Esophagus squamous epithelium (tissue), 5 donors: ENCODE data around the gene SERTAD3. TPM values are rescaled to one million over a fixed set of nuclear protein-coding genes. Genes with fewer than 3 reads are reported as not detected.

Source experiments
- DNase-seq: peaks from one replicate; lab custom pipeline; 2025; lab: John Stamatoyannopoulos, UW
- H3K27ac ChIP-seq, 4 donors: fragments of 200-600 bp; sonication (generic); one replicate each; pipeline ENCODE4 v1.5.1; 2016 to 2019; ENCODE audit warnings: mild to moderate bottlenecking in 1 of 4
- H3K27me3 ChIP-seq, 4 donors: fragments of 200-600 bp; sonication (generic); 1 replicate in 3 of 4; 2 replicates in 1 of 4; pipeline versions ENCODE4 v1.5.1 to v1.6.0; 2017 to 2021; ENCODE audit warnings: antibody characterized with exemption in 1 of 4
- H3K36me3 ChIP-seq, 3 donors: fragments of 200-600 bp; sonication (generic); one replicate each; pipeline ENCODE4 v1.5.1; 2016 to 2019
- H3K4me1 ChIP-seq, 3 donors: fragments of 200-600 bp; sonication (generic); one replicate each; pipeline ENCODE4 v1.5.1; 2017 to 2019
- H3K4me3 ChIP-seq, 4 donors: fragments of 200-600 bp; sonication (generic); 1 replicate in 3 of 4; 2 replicates in 1 of 4; pipeline ENCODE4 v1.5.1; 2016 to 2019; ENCODE audit warnings: mild to moderate bottlenecking in 2 of 4, moderate library complexity in 1 of 4
- H3K9me3 ChIP-seq, 3 donors: fragments of 200-600 bp; sonication (generic); one replicate each; pipeline ENCODE4 v1.5.1; 2016 to 2019
- CTCF ChIP-seq, 6 experiments: fragments of 450-650 bp in 4 of 6; fragments of 200-600 bp in 2 of 6; sonication (generic) in 2 of 6; IDR thresholded peaks; one replicate each; pipeline ENCODE4 v1.5.1; 2016 to 2019; ENCODE audit warnings: antibody characterized with exemption in 6 of 6, mild to moderate bottlenecking in 4 of 6, moderate library complexity in 4 of 6
- POLR2A ChIP-seq, 4 donors: fragments of 450-650 bp; IDR thresholded peaks; one replicate each; pipeline ENCODE4 v1.6.1; 2017; ENCODE audit warnings: antibody characterized with exemption in 4 of 4, mild to moderate bottlenecking in 4 of 4, moderate library complexity in 3 of 4
- WGBS, 2 donors: methylation state at CpG; one replicate each; pipeline ENCODE4 v1.1.5; 2018; 5-methylcytosine and 5-hydroxymethylcytosine counted together
- intact Hi-C: fragments of 100-400 bp; cut with DNase I; formaldehyde crosslinking; loops from one replicate; pipeline ENCODE4 v1.15.0; 2022
- total RNA-seq, 4 donors: library from RNA; depleted of rRNA; stranded (reverse); fragments of >200 nt; gene quantifications; one replicate each; pipeline ENCODE4 v1.1.0, GENCODE V29; 2016
- donor health status: DM: yes; HTN: yes; CAD: no.

The SERTAD3 gene
- total RNA-seq, 4 donors from 2014 or later, result 8.9 to 17.4 (median 12.0) TPM

- WGBS, 2 donors, result 9 to 12% methylated on average over 12 to 16 of the region's 18 CpGs
- TF ChIP-seq POLR2A (IDR thresholded peaks at IDR 0.05) (no peak), CTCF (IDR thresholded peaks at IDR 0.05) (peak in 1 of 6 experiments; percentile 26)
- H3K9me3 ChIP-seq, result no peaks in the 10 kb centered on the region
- peak overlapping the region; percentile 91 to 100 (median 100) for H3K27ac ChIP-seq
- no peaks in the 10 kb centered on the region for H3K27me3 ChIP-seq
- H3K4me3 ChIP-seq, result peak overlapping the region; percentile 55 to 100 (median 92)
- intact Hi-C loops, result no loop called here
- H3K36me3 ChIP-seq, result peaks cover 10 to 56% (median 21%) of the 10 kb centered on the region in 3 donors
- peaks cover 24 to 45% (median 29%) of the 10 kb centered on the region in 3 donors for H3K4me1 ChIP-seq
- DNase-seq, result no peak
Measured at GRCh38 chr19:40444825-40445312, 734 bp upstream of the SERTAD3 start.

GRCh38 chr19:40443131-40443999 lies 770 bp downstream of the SERTAD3 start:
- H3K27ac ChIP-seq, result peak overlapping the region; percentile 91 to 100 (median 100)
- peak; percentile 100 for DNase-seq
- peaks cover 10 to 42% (median 21%) of the 10 kb centered on the region in 3 donors for H3K36me3 ChIP-seq
- TF ChIP-seq CTCF (IDR thresholded peaks at IDR 0.05) (peak in 1 of 6 experiments; percentile 35), POLR2A (IDR thresholded peaks at IDR 0.05) (peak in 3 of 4 donors; percentile 45 to 84 (median 80))
- peaks cover 24 to 51% (median 29%) of the 10 kb centered on the region in 3 donors for H3K4me1 ChIP-seq
- WGBS, 2 donors, result 0% methylated on average over 30 to 31 of the region's 52 CpGs
- H3K27me3 ChIP-seq, result no peaks in the 10 kb centered on the region
- no peaks in the 10 kb centered on the region for H3K9me3 ChIP-seq
- intact Hi-C loops, result no loop called here
- H3K4me3 ChIP-seq, result peak overlapping the region; percentile 55 to 100 (median 92)

- peaks cover 10 to 33% (median 21%) of the 10 kb centered on the region in 3 donors for H3K36me3 ChIP-seq
- TF ChIP-seq POLR2A (IDR thresholded peaks at IDR 0.05) (no peak), CTCF (IDR thresholded peaks at IDR 0.05) (no peak)
- no peaks in the 10 kb centered on the region for H3K27me3 ChIP-seq
- WGBS, 2 donors, result 16 to 20% methylated on average over 18 to 21 of the region's 22 CpGs
- intact Hi-C loops, result no loop called here
- DNase-seq, result no peak
- peaks cover 24 to 51% (median 29%) of the 10 kb centered on the region in 3 donors for H3K4me1 ChIP-seq
- H3K27ac ChIP-seq, result peak overlapping the region; percentile 91 to 100 (median 100)
- H3K4me3 ChIP-seq, result peak overlapping the region; percentile 55 to 100 (median 92)
- no peaks in the 10 kb centered on the region for H3K9me3 ChIP-seq
Measured at GRCh38 chr19:40442328-40443130, 1.6 kb downstream of the SERTAD3 start.

GRCh38 chr19:40441719-40442253 lies 2.3 kb downstream of the SERTAD3 start:
- no peak for DNase-seq
- TF ChIP-seq CTCF (IDR thresholded peaks at IDR 0.05) (no peak), POLR2A (IDR thresholded peaks at IDR 0.05) (no peak)
- Histone ChIP-seq H3K27ac (peak overlapping the region in 3 of 4 donors; percentile 91 to 100 (median 100)), H3K27me3 (no peaks in the 10 kb centered on the region), H3K9me3 (no peaks in the 10 kb centered on the region), H3K4me1 (peaks cover 24 to 51% (median 29%) of the 10 kb centered on the region in 3 donors), H3K36me3 (peaks cover 10 to 26% (median 21%) of the 10 kb centered on the region in 3 donors), H3K4me3 (peak overlapping the region in 2 of 4 donors; percentile 88 to 100)
- intact Hi-C loops, result no loop called here
- 66 to 84% methylated on average over 5 to 8 of the region's 11 CpGs for WGBS, 2 donors
